BLaER1 (cell line): ENCODE data around the gene MTUS2.

Experiments
- H3K27ac ChIP-seq: shearing (Covaris generic); formaldehyde crosslinking; 2 replicates; pipeline ENCODE4 v1.8.1; 2022
- H3K27me3 ChIP-seq: shearing (Covaris generic); formaldehyde crosslinking; 2 replicates; pipeline ENCODE4 v1.8.1; 2022
- H3K36me3 ChIP-seq: shearing (Covaris generic); formaldehyde crosslinking; 2 replicates; pipeline ENCODE4 v1.8.1; 2022
- H3K4me1 ChIP-seq: shearing (Covaris generic); formaldehyde crosslinking; 2 replicates; pipeline ENCODE4 v1.8.1; 2022
- H3K4me2 ChIP-seq: shearing (Covaris generic); formaldehyde crosslinking; 2 replicates; pipeline ENCODE4 v1.8.1; 2022
- H3K4me3 ChIP-seq: shearing (Covaris generic); formaldehyde crosslinking; 2 replicates; pipeline ENCODE4 v1.8.1; 2022
- H3K9ac ChIP-seq: shearing (Covaris generic); formaldehyde crosslinking; 2 replicates; pipeline ENCODE4 v1.8.1; 2022
- H3K9me3 ChIP-seq: shearing (Covaris generic); formaldehyde crosslinking; 2 replicates; pipeline ENCODE4 v1.8.1; 2022
- H4K20me1 ChIP-seq: shearing (Covaris generic); formaldehyde crosslinking; 2 replicates; pipeline ENCODE4 v1.8.1; 2022
- Cebpa-rat ChIP-seq: shearing (Covaris generic); IDR thresholded peaks from 2 replicates; pipeline ENCODE4 v1.8.1; 2022

MTUS2 gene

GRCh38 chr13:29137016-29137415 is 316.9 kb downstream of the MTUS2 start:
- no peaks in the 10 kb centered on the region for H3K27me3 ChIP-seq
- no peak overlapping the region for H3K9ac ChIP-seq
- no peak for TF ChIP-seq Cebpa-rat
- no peak overlapping the region for H3K4me3 ChIP-seq
- H3K27ac ChIP-seq: no peak overlapping the region
- H3K4me2 ChIP-seq: no peak overlapping the region
- H3K4me1 ChIP-seq: peaks cover 8% of the 10 kb centered on the region
- H3K9me3 ChIP-seq: no peaks in the 10 kb centered on the region
- H3K36me3 ChIP-seq: no peaks in the 10 kb centered on the region
- no peaks in the 10 kb centered on the region for H4K20me1 ChIP-seq

DNA sequence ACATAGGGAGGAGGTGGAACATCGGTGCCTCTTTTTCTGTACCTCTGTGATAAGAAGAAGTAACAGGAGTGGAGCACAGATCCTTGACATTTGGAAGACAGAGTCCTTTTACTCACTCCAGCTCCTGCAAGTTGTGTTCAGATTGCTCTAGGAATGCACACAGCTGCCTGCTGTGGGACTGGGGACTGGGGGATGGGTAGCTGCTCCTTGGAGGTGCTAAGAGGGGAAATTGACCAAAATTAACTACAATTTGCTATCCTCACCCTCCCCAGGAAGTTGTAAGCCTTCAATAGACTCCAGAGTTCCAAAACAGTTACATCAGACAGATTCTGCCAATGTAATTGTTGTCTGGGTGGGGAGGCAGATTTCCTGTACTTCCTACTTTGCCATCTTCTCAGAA is 317.9 kb downstream of the MTUS2 start:
- H3K4me2 ChIP-seq: no peak overlapping the region
- peaks cover 8% of the 10 kb centered on the region for H3K4me1 ChIP-seq
- no peak overlapping the region for H3K27ac ChIP-seq
- no peaks in the 10 kb centered on the region for H3K9me3 ChIP-seq
- no peaks in the 10 kb centered on the region for H4K20me1 ChIP-seq
- no peaks in the 10 kb centered on the region for H3K27me3 ChIP-seq
- H3K9ac ChIP-seq: no peak overlapping the region
- no peaks in the 10 kb centered on the region for H3K36me3 ChIP-seq
- TF ChIP-seq Cebpa-rat: no peak
- no peak overlapping the region for H3K4me3 ChIP-seq

GRCh38 chr13:29140277-29140676 is 320.1 kb downstream of the MTUS2 start:
- Histone ChIP-seq H3K4me1 (peaks cover 8% of the 10 kb centered on the region), H3K27ac (no peak overlapping the region), H3K4me2 (peak overlapping the region; percentile 11; the same call in 1 of the 2 replicates), H4K20me1 (no peaks in the 10 kb centered on the region), H3K36me3 (no peaks in the 10 kb centered on the region), H3K27me3 (no peaks in the 10 kb centered on the region), H3K9me3 (no peaks in the 10 kb centered on the region), H3K9ac (no peak overlapping the region), H3K4me3 (no peak overlapping the region)
- no peak for TF ChIP-seq Cebpa-rat

DNA sequence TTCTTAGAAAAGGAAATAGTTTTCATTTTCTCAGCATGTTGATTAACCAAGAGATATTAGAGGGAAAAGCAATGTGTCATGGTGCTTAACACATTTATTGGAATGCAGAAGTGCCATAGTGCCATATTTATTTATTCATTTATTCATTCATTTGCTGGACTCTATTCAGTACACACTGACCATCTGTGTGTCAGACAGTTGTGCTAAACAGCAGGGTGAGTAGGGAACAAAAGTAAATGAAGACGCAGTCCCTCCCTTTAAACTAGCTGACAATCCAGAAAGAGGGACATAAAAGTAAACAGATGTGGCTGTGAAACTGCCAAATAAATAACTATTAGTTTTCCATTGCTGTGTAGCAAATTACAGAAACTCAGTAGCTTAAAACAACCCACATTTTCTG is 323.7 kb downstream of the MTUS2 start:
- Histone ChIP-seq H3K27me3 (no peaks in the 10 kb centered on the region), H3K4me3 (no peak overlapping the region), H3K9ac (no peak overlapping the region), H4K20me1 (no peaks in the 10 kb centered on the region), H3K27ac (no peak overlapping the region), H3K9me3 (no peaks in the 10 kb centered on the region), H3K4me1 (peaks cover 8% of the 10 kb centered on the region), H3K36me3 (no peaks in the 10 kb centered on the region), H3K4me2 (no peak overlapping the region)
- TF ChIP-seq Cebpa-rat: no peak

DNA sequence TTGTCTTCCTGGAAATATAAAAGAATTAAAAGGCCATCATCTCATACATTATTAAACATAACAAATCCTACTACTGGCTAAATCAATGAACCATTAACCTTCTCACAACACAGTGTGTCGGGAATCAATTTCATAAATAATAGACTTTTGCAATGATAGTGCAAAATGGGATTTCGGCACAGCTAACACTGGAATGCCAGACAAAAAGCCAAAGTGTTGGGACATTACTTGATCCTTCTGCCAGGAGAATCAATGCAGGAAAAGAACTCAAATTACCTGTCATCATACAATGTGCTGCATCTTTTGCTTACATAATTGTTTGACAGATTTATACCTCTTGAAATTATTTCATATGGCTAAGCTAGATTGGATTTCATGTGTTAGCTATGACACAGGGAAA is 334.3 kb downstream of the MTUS2 start:
- H3K9me3 ChIP-seq: no peaks in the 10 kb centered on the region; the same call in 1 of the 2 replicates
- no peaks in the 10 kb centered on the region for H4K20me1 ChIP-seq
- no peak overlapping the region for H3K9ac ChIP-seq
- H3K27ac ChIP-seq: no peak overlapping the region
- no peaks in the 10 kb centered on the region for H3K4me1 ChIP-seq
- H3K4me2 ChIP-seq: no peak overlapping the region
- H3K4me3 ChIP-seq: no peak overlapping the region
- no peaks in the 10 kb centered on the region for H3K36me3 ChIP-seq
- TF ChIP-seq Cebpa-rat: no peak
- no peaks in the 10 kb centered on the region for H3K27me3 ChIP-seq

DNA sequence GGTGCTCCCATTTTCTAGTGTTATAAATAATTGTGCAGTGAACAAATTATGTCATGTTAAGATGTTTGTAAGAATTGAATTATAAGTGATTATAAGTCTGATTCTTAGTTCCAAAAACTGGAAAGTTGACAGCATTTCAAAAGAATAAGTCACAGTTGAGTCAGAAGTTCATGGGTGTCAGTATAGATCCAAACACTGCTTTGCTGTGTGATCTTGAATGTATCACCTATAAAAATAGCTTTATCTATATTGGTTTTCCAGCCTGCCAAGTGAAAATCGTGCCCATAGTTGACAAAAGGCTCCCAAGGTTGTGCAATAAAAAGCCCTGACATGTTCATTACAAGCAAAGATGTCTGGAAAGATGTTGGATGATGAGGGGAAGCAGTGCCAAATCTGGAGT is 336.0 kb downstream of the MTUS2 start:
- Histone ChIP-seq H3K36me3 (no peaks in the 10 kb centered on the region), H3K4me3 (no peak overlapping the region), H4K20me1 (no peaks in the 10 kb centered on the region), H3K4me2 (no peak overlapping the region), H3K9ac (no peak overlapping the region), H3K9me3 (no peaks in the 10 kb centered on the region; the same call in 1 of the 2 replicates), H3K27me3 (no peaks in the 10 kb centered on the region), H3K27ac (no peak overlapping the region), H3K4me1 (0 out of 2 replicates have a peak, but pooled peaks cover 3% of the 10 kb centered on the region)
- TF ChIP-seq Cebpa-rat: no peak

DNA sequence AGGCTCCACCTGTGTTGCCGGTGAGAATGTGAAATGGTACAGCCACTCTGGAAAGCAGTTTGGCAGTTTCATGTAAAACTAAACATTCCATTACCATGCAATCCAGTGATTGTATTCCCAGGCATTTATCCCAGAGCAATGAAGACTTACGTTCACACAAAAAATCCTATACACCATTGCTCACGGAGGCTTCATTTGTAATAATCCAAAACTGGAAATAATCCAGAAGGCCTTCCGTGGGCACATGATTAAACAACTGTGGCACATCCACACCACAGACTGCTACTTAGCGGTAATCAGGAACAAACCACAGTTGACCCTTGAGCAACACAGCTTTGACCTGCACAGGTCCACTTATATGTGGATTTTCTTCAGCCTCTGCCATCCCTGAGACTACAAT is 339.7 kb downstream of the MTUS2 start:
- no peaks in the 10 kb centered on the region for H3K27me3 ChIP-seq
- H3K27ac ChIP-seq: no peak overlapping the region
- H3K4me2 ChIP-seq: no peak overlapping the region
- H3K9ac ChIP-seq: no peak overlapping the region
- H3K36me3 ChIP-seq: no peaks in the 10 kb centered on the region
- no peaks in the 10 kb centered on the region for H3K9me3 ChIP-seq
- no peak for TF ChIP-seq Cebpa-rat
- no peak overlapping the region for H3K4me3 ChIP-seq
- 0 out of 2 replicates have a peak, but pooled peaks cover 3% of the 10 kb centered on the region for H3K4me1 ChIP-seq
- no peaks in the 10 kb centered on the region for H4K20me1 ChIP-seq

GRCh38 chr13:29160862-29161261 is 340.7 kb downstream of the MTUS2 start:
- H3K4me3 ChIP-seq: no peak overlapping the region
- no peaks in the 10 kb centered on the region for H4K20me1 ChIP-seq
- TF ChIP-seq Cebpa-rat: no peak
- H3K36me3 ChIP-seq: no peaks in the 10 kb centered on the region
- no peaks in the 10 kb centered on the region for H3K27me3 ChIP-seq
- 0 out of 2 replicates have a peak, but pooled peaks cover 3% of the 10 kb centered on the region for H3K4me1 ChIP-seq
- H3K9me3 ChIP-seq: no peaks in the 10 kb centered on the region
- no peak overlapping the region for H3K27ac ChIP-seq
- no peak overlapping the region for H3K4me2 ChIP-seq
- H3K9ac ChIP-seq: no peak overlapping the region

GRCh38 chr13:29161676-29162075 is 341.5 kb downstream of the MTUS2 start:
- Histone ChIP-seq H3K9ac (no peak overlapping the region), H3K4me1 (0 out of 2 replicates have a peak, but pooled peaks cover 3% of the 10 kb centered on the region), H3K4me2 (no peak overlapping the region), H3K27ac (no peak overlapping the region), H3K4me3 (no peak overlapping the region), H3K9me3 (no peaks in the 10 kb centered on the region), H3K36me3 (no peaks in the 10 kb centered on the region), H3K27me3 (no peaks in the 10 kb centered on the region), H4K20me1 (no peaks in the 10 kb centered on the region)
- no peak for TF ChIP-seq Cebpa-rat

GRCh38 chr13:29162638-29163235 is 342.6 kb downstream of the MTUS2 start:
- Histone ChIP-seq H3K9ac (no peak overlapping the region), H3K36me3 (no peaks in the 10 kb centered on the region), H3K9me3 (no peaks in the 10 kb centered on the region), H3K4me3 (no peak overlapping the region), H3K4me1 (0 out of 2 replicates have a peak, but pooled peaks cover 3% of the 10 kb centered on the region), H3K27ac (no peak overlapping the region), H3K27me3 (no peaks in the 10 kb centered on the region), H4K20me1 (no peaks in the 10 kb centered on the region), H3K4me2 (no peak overlapping the region)
- TF ChIP-seq Cebpa-rat: no peak

DNA sequence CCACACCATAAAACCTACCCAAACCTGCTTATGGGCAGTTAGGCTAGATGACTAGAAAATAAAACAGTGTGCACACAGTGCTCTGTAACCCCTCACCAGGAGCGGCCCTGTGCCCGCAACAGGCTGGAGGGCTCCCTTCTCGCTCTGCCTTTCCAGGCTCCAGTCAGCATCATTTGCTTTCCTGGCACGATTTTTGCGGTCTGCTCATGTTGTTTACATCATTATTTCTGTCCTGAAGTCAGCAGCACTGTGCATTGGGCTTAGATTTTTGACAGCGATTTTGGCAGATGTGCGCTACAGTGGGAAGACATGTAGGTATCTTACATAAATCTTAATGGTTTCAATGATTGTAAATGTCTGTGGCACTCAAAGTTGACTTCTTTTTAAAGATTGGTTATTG is 344.0 kb downstream of the MTUS2 start:
- Histone ChIP-seq H3K4me2 (no peak overlapping the region), H3K9me3 (no peaks in the 10 kb centered on the region), H3K27ac (no peak overlapping the region), H4K20me1 (no peaks in the 10 kb centered on the region), H3K9ac (no peak overlapping the region), H3K4me3 (no peak overlapping the region), H3K36me3 (no peaks in the 10 kb centered on the region), H3K4me1 (0 out of 2 replicates have a peak, but pooled peaks cover 3% of the 10 kb centered on the region), H3K27me3 (no peaks in the 10 kb centered on the region)
- no peak for TF ChIP-seq Cebpa-rat
